IPS-NIHi7 (cell line): ENCODE data around the gene PLD1.
A peak's percentile ranks its signal among the peaks of the same experiment; 100 is the strongest.

Source experiments
- DNase-seq: peaks from one replicate; pipeline ENCODE4 v3.0.0; 2012; ENCODE audit warnings: mixed read lengths; ENCODE audit errors: extremely low spot score

Gene PLD1

GRCh38 chr3:171839270-171839669 is 29.0 kb upstream of the PLD1 start:
- no peak for DNase-seq

- no peak for DNase-seq
These were observed 28.0 kb upstream of the PLD1 start for GRCh38 chr3:171838218-171838720.

GRCh38 chr3:171837698-171838097 is 27.4 kb upstream of the PLD1 start:
- no peak for DNase-seq

- no peak for DNase-seq
These were observed 26.6 kb upstream of the PLD1 start for GRCh38 chr3:171836855-171837254.

- no peak for DNase-seq
These were observed 25.3 kb upstream of the PLD1 start for GRCh38 chr3:171835613-171836012.

- no peak for DNase-seq
These were observed 24.8 kb upstream of the PLD1 start for GRCh38 chr3:171835116-171835515.

GRCh38 chr3:171834461-171834801 is 24.1 kb upstream of the PLD1 start:
- DNase-seq, result no peak

- DNase-seq, result no peak
These were observed 23.6 kb upstream of the PLD1 start for GRCh38 chr3:171833789-171834460.

GRCh38 chr3:171832989-171833388 is 22.7 kb upstream of the PLD1 start:
- DNase-seq, result no peak

- DNase-seq, result no peak
These were observed 21.7 kb upstream of the PLD1 start for GRCh38 chr3:171831936-171832335.

- no peak for DNase-seq
These were observed 20.2 kb upstream of the PLD1 start for GRCh38 chr3:171830518-171830875.

GRCh38 chr3:171829841-171830517 is 19.7 kb upstream of the PLD1 start:
- peak; percentile 79 for DNase-seq

GRCh38 chr3:171828902-171829770 is 18.9 kb upstream of the PLD1 start:
- no peak for DNase-seq

GRCh38 chr3:171827836-171828458 is 17.7 kb upstream of the PLD1 start:
- no peak for DNase-seq

- DNase-seq, result no peak
These were observed 17.1 kb upstream of the PLD1 start for GRCh38 chr3:171827385-171827784.

- no peak for DNase-seq
These were observed 15.0 kb upstream of the PLD1 start for GRCh38 chr3:171825222-171825828.

GRCh38 chr3:171824824-171825221 is 14.5 kb upstream of the PLD1 start:
- DNase-seq, result no peak

GRCh38 chr3:171824116-171824515 is 13.8 kb upstream of the PLD1 start:
- no peak for DNase-seq

GRCh38 chr3:171822431-171823106 is 12.3 kb upstream of the PLD1 start:
- DNase-seq, result no peak

- no peak for DNase-seq
These were observed 11.6 kb upstream of the PLD1 start for GRCh38 chr3:171821778-171822358.

- DNase-seq, result no peak
These were observed 10.8 kb upstream of the PLD1 start for GRCh38 chr3:171821044-171821443.
